H54 (cell line): ENCODE results near the gene TMPRSS13.
"Not testable (repeated sequence)": the region's sequence is repeated elsewhere in the genome, so short reads cannot be mapped to it uniquely, and the experiment has no call there.

ENCODE experiments used
- DNase-seq: peaks from one replicate; pipeline ENCODE4 v3.0.0; 2011; ENCODE audit warnings: low spot score, mixed read lengths; ENCODE audit not compliant: insufficient read length
- FAIRE-seq: peaks from 3 replicates; lab custom pipeline; 2011; peaks lifted over from hg19 to GRCh38; lab: Jason Lieb, UNC
- POLR2A ChIP-seq: IDR thresholded peaks from 2 replicates; pipeline ENCODE4 v1.6.1; 2011; ENCODE audit warnings: low read depth, mild to moderate bottlenecking, low read length

Gene TMPRSS13

DNA sequence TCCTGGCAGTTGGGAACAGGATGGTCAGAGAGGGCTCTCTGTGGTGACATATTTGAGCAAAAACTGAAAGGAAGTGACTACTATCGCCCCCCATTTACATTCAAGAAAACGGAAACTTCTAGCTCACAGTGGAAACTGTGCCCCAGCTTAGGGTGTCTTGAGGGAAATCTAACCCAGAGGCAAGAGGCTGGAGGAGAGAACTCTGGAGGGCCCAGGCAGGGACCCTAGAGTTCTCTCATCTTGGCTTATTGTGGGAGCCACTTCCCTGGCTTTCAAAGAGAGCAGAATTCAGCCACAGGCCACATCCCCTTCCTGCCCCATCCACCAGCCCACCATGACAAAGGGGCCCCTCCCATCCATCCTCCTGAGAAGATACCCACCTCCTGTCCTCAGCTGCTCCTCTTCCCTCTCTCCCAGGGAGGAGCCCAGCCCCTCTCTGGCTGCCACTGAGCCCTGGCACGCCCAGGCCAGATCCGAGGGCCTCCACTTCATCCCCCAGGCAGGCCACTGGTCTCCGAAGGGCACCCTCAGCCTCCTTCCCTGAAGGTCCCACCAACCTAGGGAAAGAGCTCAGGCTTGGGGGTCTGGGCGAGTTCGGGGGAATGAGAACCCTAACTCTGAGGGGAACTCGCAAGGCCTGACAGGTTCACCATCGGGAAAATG, 1.6 kb upstream of the TMPRSS13 start:
- no peak for FAIRE-seq

DNA sequence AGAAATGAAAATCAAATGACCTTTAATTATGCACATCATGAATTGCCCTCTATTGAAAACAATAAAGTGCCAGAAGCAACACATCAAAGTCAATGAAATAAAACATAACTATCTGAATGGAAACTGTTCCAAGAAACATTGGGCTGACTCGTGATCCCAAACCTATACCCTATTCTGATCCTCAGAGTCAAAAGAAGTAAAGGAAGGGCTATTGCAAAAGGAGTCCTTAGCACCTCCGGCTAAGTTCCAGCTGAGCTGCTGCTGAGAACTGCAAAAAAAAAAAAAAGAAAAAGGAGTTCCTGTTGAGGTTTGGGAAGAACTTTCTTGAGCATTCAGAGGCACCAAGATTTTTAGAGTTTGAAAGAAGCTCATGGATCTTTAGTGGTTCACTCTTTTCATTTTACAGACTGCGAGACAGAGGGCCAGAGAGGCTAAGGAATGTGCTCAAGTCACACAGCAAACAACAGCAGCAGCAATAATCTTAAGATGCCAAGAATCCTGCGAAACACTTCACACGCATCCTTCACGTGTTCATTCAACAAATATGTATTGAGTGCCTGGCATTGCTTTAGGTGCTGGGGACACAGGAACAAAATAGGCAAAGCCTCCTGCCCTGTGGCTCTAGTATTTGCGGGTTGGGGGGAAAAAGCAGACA, 841 bp upstream of the TMPRSS13 start:
- TF ChIP-seq POLR2A = no peak
- DNase-seq (no peak), FAIRE-seq (no peak)

More for the DNA sequence above, 1.6 kb upstream of the TMPRSS13 start:
- DNase-seq = no peak
- no peak for TF ChIP-seq POLR2A

DNA sequence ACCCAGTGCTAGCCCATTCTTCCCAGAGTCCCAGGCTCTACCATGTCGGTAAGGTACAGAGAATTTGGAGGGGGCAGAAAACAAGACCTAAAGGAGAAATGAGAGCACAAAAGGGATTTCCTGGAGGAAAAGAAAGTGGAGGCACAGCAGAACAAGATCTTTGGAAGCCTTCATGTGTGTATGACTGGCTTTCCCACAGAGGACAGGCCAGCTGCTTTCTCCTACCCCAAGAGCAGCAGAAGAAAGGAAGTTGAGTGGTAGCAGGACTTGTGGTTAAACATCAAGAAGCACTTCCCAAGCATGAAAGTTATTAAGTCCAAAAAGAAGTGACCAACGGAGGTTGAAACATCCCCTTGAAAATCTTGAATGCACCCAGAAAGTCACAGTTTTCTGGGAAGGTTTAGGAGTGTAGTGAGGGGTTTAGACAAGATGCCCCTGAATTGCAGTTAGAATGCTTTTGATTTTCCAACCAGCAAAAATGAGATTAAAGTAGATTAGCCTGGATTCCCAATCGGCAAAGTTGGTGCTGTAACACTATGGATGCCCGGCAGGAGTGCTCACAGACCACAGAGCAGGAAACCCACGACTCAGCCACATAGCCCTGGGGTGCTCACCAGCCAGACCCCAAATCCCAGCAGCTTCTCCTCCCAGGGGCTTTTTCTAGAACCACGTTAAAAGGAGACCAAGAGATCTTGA, 608 bp downstream of the TMPRSS13 start:
- FAIRE-seq (no peak), DNase-seq (no peak)
- TF ChIP-seq POLR2A = no peak

DNA sequence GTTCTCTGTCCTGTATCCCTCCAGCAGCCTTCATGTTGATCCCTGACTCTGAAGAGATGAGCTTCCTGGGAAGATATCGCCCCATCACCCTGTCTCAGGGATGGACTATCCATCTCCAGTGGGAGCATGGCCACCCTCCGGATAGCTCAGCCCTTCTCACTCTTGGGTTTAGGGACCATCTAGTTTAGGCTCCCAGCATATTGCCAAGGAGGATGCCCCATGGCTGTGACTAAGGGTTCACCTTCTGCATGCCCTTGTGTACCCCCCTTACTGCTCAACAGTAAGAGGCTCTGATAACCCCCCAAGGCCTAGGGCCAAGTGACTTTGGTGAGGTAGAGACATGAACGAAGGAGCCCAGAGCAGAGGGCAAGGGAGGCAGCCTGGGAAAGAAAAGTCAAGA, 1.3 kb downstream of the TMPRSS13 start:
- no peak for TF ChIP-seq POLR2A
- DNase-seq = no peak
- no peak for FAIRE-seq

DNA sequence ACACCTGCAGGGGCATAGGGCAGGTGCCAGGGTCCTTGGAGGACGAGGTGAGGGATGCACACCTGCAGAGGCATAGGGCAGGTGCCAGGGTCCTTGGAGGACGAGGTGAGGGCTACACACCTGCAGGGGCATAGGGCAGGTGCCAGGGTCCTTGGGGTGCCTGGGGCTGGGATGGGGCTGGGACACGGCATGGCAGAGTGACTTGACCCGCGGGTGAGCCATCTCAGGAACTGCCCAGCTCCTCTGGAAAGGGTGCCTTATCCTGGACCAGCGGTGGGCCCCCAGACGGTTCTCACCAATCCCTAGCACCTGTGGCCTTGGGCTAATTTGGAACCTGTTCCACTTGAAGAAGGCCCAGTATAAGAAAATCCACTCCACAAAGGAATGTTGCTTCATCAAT, 3.0 kb downstream of the TMPRSS13 start:
- DNase-seq, FAIRE-seq: not testable (repeated sequence)

DNA sequence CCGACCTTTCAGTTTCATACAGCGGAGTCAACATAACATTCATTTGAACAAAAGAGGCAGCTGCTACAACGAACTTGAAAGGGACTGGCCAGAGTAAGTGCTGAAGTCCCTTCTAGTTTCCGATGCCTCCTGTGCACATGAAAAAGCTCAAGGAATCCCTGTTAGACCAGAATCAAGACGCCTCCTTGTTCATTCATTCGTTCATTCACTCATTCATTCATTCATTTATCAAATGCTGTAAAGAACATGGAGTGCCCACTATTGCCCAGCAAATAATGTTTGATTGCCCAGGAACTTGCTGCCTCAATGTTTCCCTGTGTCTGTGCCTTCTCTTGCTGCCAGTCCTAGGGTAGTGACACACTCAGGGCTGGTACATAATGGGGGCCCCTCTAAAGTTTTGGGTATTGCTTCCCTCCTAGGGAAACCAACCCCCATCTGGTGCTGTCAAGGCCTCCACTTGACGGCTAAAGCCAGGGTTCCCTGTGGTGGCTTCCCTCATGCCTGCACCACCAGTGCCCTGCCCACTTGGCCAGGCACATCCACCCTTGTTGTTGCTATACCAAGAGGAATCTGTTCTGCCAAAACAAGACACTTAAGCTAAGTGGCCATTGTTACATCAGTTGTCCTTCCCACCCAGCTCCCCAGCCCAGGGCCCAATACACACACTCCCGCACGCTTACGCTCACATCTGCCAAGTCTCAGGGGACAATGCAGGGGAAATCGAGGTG, 3.8 kb downstream of the TMPRSS13 start:
- FAIRE-seq = no peak
- DNase-seq = no peak
- no peak for TF ChIP-seq POLR2A

DNA sequence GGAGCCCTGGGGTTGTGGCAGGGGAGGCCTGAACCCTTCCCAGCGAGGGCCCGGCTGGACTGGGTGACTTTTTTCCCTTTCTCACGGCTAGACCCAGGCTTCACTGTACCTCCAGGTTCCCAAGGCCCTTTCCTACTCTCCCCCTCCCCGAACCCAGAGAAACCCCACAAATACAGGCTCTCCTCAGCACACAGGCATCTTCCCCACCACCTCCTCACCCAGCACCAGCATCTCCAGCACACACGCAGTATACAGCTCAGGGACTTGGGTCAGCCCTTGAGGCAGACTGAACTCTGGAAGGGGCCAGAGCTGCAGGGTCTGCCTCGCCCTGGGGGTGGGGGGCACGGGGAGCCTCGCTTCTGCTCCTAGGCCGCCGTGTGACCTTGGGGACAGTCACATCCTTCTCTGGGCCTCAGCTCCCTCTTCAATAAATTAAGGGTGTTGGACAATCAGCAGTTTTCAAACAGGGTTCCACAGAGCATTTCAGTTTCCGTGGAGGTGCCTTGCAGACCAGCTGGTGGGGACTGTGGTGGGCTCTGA, 4.5 kb downstream of the TMPRSS13 start:
- DNase-seq = no peak
- no peak for TF ChIP-seq POLR2A
- FAIRE-seq = no peak

DNA sequence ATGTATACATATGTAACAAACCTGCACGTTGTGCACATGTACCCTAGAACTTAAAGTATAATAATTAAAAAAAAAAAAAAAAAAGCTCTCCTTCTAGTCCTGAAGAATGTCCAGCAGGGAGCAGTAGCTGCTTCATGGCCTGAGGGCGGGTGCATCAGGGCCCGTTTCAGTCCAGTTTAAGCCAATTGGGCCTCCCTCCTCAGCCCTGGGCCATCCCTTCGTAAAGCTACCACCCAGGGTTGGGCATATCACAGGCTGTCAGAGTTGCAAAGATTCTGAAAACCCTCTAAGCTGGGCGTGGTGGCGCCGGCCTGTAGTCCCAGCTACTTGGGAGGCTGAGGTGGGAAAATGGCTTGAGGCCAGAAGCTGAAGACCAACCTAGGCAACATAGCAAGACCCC, 5.4 kb downstream of the TMPRSS13 start:
- FAIRE-seq = no peak

DNA sequence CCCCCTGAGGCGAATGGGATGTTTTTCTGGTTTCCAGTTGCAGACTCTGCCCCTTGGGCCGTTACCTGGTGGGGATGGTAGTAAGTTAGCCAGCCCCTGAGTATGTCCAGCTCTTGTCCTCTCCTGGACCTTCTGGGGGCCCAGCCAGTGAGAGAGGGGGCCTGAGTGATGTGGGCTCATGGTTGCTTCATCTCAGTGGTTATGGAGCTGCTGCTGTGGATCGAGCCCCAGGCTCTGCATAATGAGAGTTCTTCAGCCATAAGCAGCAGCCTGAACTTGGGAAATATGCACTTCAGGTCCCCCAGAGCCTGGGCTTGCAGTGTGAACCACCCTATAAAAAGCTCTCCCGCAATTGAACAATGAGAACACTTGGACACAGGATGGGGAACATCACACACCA, 5.9 kb downstream of the TMPRSS13 start:
- FAIRE-seq = no peak
- no peak for TF ChIP-seq POLR2A
- DNase-seq = no peak

More for the DNA sequence above, 5.4 kb downstream of the TMPRSS13 start:
- DNase-seq = no peak
- TF ChIP-seq POLR2A = no peak

DNA sequence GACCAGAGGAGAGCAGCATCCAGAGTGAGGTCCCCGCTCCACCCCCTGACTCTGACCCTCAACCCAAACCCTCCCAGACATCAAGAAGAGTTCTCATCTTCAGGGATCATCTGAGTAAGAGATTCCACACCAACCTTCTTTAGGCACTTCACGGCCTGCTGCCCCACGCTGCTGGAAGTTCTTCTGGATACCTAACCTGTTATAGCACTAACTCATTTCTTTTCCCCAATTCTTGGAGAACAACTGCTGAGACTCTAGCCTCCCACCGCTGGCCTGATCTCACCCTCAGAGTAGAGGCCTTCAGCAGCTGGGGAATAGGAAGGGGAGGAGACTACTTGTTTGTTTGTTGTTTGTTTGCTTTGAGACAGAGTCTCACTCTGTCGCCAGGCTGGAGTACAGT, 7.3 kb downstream of the TMPRSS13 start:
- no peak for FAIRE-seq
- no peak for TF ChIP-seq POLR2A

DNA sequence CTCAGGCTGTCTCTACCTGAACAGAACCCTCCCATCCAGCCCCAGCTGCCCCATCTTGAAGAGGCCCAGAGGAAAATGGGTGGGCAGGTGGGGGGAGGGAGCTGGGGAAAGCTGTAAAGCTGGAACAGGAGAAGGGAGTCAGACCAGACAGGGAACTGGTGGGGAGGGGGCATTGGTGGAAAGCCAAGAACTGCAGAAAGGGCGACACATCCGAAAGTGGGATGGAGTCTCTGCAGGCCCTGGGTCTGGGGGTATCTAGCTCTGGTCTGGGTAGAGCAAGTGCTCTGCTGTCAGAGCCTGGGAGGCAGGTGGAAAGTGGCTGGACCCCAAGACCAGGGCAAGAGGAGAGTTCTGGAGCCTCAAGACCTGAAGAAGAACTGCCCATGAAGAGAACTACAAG, 7.7 kb downstream of the TMPRSS13 start:
- no peak for DNase-seq
- no peak for TF ChIP-seq POLR2A
- no peak for FAIRE-seq

More for the DNA sequence above, 7.3 kb downstream of the TMPRSS13 start:
- DNase-seq = no peak

DNA sequence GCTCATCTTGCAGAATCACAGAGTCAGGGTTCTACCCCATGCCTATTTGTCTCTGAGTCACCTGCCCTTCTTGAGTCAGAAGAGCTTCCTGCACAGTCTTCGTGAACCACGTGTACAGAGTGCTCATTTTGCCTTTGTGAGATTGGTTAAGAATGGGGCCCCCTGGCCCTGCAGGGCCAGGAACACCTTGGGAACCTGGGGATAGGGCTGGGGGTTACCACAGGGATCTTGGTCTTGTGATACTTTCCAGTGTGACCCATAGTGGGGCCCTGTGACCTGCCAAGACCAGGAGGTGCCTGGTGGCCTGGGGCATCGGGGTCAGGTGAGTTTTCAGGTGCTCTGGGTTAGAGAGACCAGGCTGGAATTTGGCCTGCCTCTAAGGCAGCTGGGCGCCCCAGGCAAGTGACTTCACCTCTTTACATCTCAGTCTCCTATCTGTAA, 9.4 kb downstream of the TMPRSS13 start:
- TF ChIP-seq POLR2A = no peak
- DNase-seq (no peak), FAIRE-seq (no peak)

DNA sequence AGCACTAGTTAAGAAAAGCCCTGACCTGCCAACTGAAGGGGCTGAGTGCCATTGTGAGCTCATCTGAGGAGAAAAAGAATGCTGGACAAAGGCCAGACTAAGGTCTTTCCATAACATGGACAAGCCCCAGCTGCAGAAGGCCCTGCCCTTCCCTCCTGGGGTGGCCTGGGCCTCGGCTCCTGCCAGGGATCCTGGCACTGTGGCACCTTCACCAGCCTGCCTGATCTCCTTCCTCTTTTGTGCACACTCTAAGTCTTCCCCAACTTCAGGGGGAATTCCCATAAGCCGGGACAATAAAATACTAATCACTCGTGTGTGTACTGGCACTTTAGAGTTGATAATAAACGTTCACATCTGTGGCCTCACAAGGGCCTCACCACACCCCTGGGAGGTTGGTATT, 9.9 kb downstream of the TMPRSS13 start:
- FAIRE-seq = no peak
- no peak for DNase-seq
- no peak for TF ChIP-seq POLR2A
